Measurements from ENCODE around the gene SPDYE6. TPM values are rescaled to one million over a fixed set of nuclear protein-coding genes. Genes with fewer than 3 reads are reported as not detected.
"Not testable (repeated sequence)": the region's sequence is repeated elsewhere in the genome, so short reads cannot be mapped to it uniquely, and the experiment has no call there.

The SPDYE6 gene
- total RNA-seq, 1 experiment from 2014 or later: not detected

DNA sequence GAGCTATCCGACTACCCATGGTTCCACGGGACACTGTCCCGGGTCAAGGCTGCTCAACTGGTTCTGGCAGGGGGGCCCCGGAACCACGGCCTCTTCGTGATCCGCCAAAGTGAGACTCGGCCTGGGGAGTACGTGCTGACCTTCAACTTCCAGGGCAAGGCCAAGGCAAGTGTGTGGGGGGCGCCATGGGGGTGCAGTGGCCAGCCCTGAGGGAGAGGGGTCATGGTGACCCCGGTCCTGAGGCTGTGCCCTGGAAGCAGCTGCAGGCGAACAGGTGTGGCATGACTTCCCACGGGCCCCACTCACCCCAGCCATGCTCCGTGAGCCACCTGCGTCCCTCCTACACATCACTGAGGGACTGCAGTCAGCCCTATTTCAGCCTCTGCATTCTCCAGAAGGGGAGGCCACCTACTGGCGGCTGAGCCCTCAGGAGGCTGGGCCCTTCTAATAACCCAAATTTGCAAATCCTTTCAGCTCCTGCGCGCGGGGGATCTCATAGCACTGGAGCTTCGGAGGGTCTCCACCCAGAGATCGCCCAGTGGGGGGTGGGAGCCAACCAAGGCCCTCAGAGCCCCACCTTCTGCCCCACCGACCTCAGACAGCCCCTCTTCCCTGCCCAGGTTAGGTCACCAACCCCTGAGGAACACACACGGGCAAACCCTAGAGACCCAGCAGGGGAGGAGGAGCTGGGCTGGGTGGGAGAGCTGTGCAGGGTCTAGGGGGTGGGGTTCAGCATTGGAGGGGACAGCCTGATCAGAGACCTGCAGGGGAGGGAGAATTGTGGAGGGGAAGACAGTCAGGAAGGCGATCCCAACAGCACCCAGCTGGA is 38.8 kb downstream of the SPDYE6 start:
- no peak for DNase-seq (ENCODE audit: low read depth in 1 of 2, low spot score in 2 of 2)
- Histone ChIP-seq H3K4me1 (replicated peaks) (no peaks in the 10 kb centered on the region), H3K27ac (no peak overlapping the region), H3K4me3 (no peak overlapping the region), H3K27me3 (replicated peaks) (no peaks in the 10 kb centered on the region), H3K36me3 (peaks cover 89% of the 10 kb centered on the region), H3K9me3 (replicated peaks) (no peaks in the 10 kb centered on the region)

DNA sequence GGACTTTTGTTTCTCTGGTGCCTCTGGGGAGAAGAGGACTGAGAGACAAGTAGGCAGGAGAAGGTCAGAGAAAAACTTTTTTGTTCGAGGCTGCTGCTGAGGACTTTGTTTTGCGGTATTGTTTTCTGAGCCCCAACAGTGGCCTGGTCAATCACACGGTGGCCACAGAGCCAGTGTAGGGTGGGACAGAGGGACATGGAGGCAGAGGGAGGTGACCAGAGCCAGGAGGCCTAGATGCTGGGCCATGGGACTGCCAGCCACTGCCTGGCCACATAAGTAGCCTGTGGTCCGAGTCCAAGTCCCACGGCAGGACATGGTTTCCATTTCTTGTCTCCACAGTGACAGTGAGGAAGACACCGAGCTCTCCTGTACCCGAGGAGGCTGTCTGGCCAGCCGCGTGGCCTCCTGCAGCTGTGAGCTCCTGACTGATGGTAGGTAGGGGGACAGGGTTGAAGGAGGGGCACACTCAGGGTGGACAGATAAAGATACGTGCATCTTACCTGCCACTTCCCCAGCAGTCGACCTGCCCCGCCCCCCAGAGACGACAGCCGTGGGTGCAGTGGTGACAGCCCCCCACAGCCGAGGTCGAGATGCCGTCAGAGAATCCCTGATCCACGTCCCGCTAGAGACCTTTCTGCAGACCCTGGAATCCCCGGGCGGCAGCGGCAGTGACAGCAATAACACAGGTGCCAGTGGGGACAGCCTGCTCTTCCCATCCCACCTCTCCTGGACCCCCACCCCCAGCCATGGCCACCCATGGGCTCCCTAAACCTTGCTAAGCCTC is 42.1 kb downstream of the SPDYE6 start:
- Histone ChIP-seq H3K27ac (no peak overlapping the region), H3K4me1 (replicated peaks) (no peaks in the 10 kb centered on the region)

DNA sequence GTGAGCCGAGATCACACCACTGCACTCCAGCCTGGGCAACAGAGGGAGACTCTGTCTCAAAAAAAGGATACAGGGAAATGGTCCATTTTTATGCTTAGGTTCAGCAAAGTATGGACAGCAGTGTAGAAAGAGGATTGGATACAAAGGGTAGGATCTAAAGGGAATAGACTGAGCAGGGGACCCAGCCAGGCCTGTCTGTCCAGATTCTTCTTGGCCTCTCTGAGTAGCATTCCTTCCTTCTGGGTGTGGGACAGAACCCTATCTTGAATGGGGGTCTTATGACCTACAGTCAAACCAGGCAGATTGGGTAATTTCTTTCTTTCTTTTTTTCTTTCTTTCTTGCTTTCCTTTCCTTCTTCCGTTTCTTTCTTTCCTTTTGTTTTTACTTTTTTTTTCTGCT is 43.9 kb downstream of the SPDYE6 start:
- DNase-seq (ENCODE audit: low read depth in 1 of 2, low spot score in 2 of 2): no peak
- H3K27me3 ChIP-seq (replicated peaks): no peaks in the 10 kb centered on the region
- no peak overlapping the region for H3K4me3 ChIP-seq
- H3K9me3 ChIP-seq (replicated peaks): no peaks in the 10 kb centered on the region
- H3K4me1 ChIP-seq (replicated peaks): peaks cover 13% of the 10 kb centered on the region
- H3K27ac ChIP-seq: no peak overlapping the region
- H3K36me3 ChIP-seq: peaks cover 93% of the 10 kb centered on the region

More for the DNA sequence above, 42.1 kb downstream of the SPDYE6 start:
- no peak for DNase-seq (ENCODE audit: low read depth in 1 of 2, low spot score in 2 of 2)
- H3K36me3 ChIP-seq: peaks cover 95% of the 10 kb centered on the region
- no peaks in the 10 kb centered on the region for H3K9me3 ChIP-seq (replicated peaks)
- H3K4me3 ChIP-seq: no peak overlapping the region
- H3K27me3 ChIP-seq (replicated peaks): no peaks in the 10 kb centered on the region

DNA sequence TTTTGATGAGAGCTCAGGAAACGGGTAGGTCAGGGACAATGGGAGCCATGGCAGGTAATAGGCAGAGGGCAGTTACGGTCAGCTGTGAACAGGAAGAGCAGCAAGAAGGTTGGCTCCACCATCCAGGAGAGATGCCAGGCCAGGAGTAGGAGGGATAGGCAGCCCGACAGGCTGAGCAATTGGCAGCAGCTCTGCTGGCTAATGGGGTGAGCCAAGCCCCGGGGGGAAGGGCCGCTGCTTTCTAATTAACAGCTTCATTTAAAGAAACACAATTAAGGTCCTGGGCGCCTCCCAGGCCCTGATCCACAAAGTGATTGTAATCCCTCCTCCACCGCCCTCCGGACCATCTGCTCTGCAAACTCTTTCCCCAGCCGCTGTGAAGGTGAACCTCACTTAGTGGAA is 45.8 kb downstream of the SPDYE6 start:
- Histone ChIP-seq H3K9me3 (replicated peaks) (no peaks in the 10 kb centered on the region), H3K27ac (no peak overlapping the region), H3K27me3 (replicated peaks) (no peaks in the 10 kb centered on the region), H3K36me3 (peaks cover 86% of the 10 kb centered on the region), H3K4me3 (no peak overlapping the region), H3K4me1 (replicated peaks) (peaks cover 31% of the 10 kb centered on the region)
- no peak for DNase-seq (ENCODE audit: low read depth in 1 of 2, low spot score in 2 of 2)

DNA sequence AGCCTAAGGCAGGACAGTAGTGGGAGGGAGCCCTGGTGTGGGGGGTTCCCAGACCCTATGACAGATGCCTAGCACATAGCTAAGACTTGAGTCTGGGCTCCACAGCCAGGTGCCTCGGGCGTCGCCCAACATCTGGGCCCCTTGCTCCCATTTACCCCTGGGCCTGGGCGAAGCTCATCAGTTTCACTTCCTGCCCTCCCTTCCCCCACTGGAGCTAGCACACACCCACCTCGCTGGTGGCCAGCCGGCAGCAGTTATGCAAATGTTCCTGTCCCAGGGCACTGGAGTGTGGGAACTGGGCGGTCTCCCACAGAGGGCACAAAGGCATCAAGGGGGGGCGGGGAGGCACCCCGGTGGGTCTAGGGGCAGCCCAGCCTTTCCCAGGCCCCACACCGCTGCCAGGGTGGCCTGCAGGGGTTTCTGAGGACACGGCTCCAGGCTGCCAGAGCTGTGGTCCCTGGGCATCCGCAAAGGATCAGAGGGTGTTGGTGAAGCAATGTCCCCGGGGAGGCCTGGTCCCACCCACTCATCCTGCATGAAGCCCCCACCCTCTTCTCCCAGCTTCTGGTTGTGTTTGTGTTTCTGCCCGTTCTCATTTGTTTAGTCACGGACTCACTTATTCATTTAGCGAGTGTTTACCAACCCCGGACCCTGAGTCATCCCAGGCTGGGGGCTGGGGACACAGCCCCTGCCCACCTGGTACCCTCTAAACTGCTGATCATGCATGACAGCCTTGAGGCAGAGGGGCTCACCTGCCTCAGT is 49.1 kb downstream of the SPDYE6 start:
- H3K27me3 ChIP-seq (replicated peaks): no peaks in the 10 kb centered on the region
- peak overlapping the region; percentile 92 for H3K27ac ChIP-seq
- peak; percentile 100 for DNase-seq (ENCODE audit: low read depth in 1 of 2, low spot score in 2 of 2)

DNA sequence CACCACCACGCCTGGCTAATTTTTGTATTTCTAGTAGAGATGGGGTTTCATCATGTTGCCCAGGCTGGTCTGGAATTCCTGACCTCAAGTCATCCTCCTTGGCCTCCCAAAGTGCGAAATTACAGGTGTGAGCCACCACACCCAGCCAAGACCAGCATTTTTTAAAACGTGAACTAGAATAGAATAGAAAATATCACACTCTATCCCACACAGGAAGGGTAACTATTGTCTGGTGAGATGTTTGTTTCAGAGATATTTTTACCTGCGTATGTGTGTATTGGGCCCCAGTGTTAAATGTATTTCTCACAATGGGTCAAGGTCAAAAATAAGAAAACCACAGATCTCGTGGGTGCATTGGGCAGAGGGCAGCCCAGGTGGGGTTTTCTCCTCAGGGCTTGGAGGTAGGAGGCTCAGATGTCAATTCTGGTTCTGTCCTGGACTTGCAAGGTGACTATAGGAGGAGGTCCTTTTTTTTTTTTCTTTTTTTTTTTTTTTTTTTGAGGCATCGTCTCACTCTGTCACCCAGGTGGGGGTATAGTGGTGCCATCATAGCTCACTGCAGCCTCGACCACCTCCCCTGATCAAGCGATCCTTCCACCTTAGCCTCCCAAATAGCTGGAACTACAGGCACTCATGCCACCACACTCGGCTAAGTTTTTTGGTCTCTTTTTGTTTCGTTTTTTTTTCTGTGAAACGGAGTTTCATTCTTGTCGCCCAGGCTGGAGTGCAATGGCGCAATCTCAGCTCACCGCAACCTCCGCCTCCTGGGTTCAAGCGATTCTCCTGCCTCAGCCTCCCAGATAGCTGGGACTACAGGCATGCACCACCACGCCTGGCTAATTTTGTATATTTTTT is 50.6 kb downstream of the SPDYE6 start:
- Histone ChIP-seq H3K36me3 (peaks cover 63% of the 10 kb centered on the region), H3K27me3 (replicated peaks) (no peaks in the 10 kb centered on the region)

More for the DNA sequence above, 49.1 kb downstream of the SPDYE6 start:
- peaks cover 64% of the 10 kb centered on the region for H3K4me1 ChIP-seq (replicated peaks)
- peaks cover 68% of the 10 kb centered on the region for H3K36me3 ChIP-seq
- no peaks in the 10 kb centered on the region for H3K9me3 ChIP-seq (replicated peaks)
- H3K4me3 ChIP-seq: no peak overlapping the region

DNA sequence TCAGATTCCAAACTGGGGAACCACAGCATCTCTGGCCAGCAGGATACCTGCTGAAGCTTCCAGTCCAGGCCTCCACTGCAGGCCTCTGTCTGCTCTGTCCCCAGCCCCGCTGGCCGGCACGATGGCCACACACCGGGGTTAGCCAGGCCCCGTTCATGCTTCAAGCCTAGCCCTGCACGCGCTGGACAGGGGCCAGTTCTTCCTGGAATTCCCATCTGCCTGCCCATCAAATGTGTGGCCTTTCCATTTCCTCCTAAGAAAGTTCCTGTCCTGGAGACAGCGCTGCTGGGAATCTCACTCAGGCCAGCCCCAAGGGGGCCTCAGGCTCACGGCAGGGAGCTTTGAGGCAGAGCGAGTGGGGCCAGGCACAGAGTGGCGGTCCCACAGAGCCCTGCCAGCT is 51.6 kb downstream of the SPDYE6 start:
- Histone ChIP-seq H3K4me3 (no peak overlapping the region), H3K27me3 (replicated peaks) (no peaks in the 10 kb centered on the region), H3K4me1 (replicated peaks) (peaks cover 87% of the 10 kb centered on the region), H3K9me3 (replicated peaks) (no peaks in the 10 kb centered on the region), H3K27ac (peak overlapping the region; percentile 97), H3K36me3 (peaks cover 63% of the 10 kb centered on the region)
- peak; percentile 92 to 96 for DNase-seq (ENCODE audit: low read depth in 1 of 2, low spot score in 2 of 2)

More for the DNA sequence above, 50.6 kb downstream of the SPDYE6 start:
- Histone ChIP-seq H3K9me3 (replicated peaks) (no peaks in the 10 kb centered on the region), H3K4me3 (no peak overlapping the region), H3K4me1 (replicated peaks) (peaks cover 77% of the 10 kb centered on the region), H3K27ac (peak overlapping the region; percentile 97)
- no peak for DNase-seq (ENCODE audit: low read depth in 1 of 2, low spot score in 2 of 2)

DNA sequence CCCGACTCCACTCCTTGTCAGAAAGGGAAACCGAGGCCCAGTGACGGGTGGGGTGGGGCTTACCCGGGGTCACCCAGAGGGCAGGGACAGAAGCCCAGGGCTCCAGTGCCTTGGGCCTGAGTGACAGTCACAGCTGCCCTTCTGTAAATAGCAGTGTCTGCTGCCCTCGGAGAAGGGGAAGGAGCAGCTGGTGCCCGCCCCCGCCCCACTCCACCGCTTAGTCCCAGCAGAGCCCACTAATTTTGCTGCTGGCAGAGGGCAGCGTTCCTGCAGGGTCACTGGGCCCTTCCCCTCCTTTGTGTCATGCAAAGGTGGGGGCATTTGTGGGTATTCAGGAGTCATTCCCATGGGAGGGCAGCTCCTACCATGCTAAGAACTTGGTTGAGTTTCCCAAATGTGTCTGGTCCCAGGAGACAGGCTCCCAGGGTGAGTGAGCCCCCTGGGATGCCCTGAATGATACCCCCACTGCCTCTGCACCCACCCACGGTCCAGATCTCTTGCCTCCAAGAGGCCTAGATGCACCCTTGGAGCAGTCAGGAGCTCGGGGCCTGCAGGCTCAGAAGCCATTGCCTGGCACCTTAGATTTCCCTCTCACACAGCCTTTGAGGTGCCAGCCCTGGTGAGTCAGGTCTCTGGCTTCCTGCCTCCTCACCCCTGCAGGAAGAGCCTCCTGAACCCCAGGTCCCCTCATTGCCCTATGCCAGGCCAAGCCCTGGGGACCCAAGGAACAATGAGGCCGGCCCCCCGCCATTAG is 52.4 kb downstream of the SPDYE6 start:
- peak overlapping the region; percentile 97 for H3K27ac ChIP-seq
- H3K36me3 ChIP-seq: peaks cover 59% of the 10 kb centered on the region
- peak; percentile 72 to 83 for DNase-seq (ENCODE audit: low read depth in 1 of 2, low spot score in 2 of 2)
- no peaks in the 10 kb centered on the region for H3K27me3 ChIP-seq (replicated peaks)
- H3K4me3 ChIP-seq: no peak overlapping the region
- no peaks in the 10 kb centered on the region for H3K9me3 ChIP-seq (replicated peaks)
- H3K4me1 ChIP-seq (replicated peaks): peaks cover 89% of the 10 kb centered on the region

DNA sequence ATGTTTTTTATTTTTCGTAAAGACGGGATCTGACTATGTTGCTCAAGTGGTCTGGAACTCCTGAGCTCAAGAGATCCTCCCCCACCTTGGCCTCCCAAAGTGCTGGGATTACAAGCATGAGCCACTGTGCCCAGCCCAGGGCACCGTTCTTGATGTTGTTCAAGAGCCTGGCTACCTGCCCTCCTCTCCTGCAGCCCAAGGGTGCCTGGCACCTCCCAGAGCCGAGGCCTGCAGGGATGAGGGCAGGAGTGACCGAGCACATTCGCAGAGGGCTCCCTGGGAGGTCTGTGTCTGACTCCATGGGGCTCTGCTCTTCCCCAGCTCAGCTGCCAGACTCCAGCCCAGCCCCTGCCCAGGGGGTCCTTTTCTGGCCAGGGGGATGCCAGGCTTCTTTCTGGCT is 54.2 kb downstream of the SPDYE6 start:
- peaks cover 61% of the 10 kb centered on the region for H3K36me3 ChIP-seq
- peak; percentile 98 to 99 for DNase-seq (ENCODE audit: low read depth in 1 of 2, low spot score in 2 of 2)
- peaks cover 90% of the 10 kb centered on the region for H3K4me1 ChIP-seq (replicated peaks)
- H3K4me3 ChIP-seq: no peak overlapping the region
- H3K27ac ChIP-seq: peak overlapping the region; percentile 97
- no peaks in the 10 kb centered on the region for H3K9me3 ChIP-seq (replicated peaks)
- no peaks in the 10 kb centered on the region for H3K27me3 ChIP-seq (replicated peaks)

DNA sequence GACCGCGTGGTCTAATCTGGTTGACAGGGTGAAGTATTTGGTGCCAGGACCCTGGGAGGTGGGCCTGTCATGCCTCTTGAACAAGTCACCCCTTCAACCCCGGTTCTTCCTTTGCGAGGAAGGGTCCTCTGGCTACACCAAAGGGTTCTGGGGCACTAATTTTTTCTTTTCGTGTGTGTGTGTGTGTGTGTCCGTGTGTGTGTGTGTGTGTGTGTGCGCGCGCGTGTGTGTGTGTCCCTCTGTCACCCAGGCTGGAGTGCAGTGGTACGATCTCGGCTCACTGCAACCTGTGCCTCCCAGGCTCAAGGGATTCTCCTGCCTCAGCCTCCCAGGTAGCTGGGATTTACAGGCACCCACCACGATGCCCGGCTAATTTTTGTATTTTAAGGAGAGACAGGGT is 54.9 kb downstream of the SPDYE6 start:
- not testable (repeated sequence) for H3K27me3 ChIP-seq (replicated peaks); DNase-seq (ENCODE audit: low read depth in 1 of 2, low spot score in 2 of 2); H3K9me3 ChIP-seq (replicated peaks); H3K4me3 ChIP-seq
- H3K4me1 ChIP-seq (replicated peaks): peaks cover 85% of the 10 kb centered on the region
- H3K36me3 ChIP-seq: peaks cover 62% of the 10 kb centered on the region
- H3K27ac ChIP-seq: peak overlapping the region; percentile 97

DNA sequence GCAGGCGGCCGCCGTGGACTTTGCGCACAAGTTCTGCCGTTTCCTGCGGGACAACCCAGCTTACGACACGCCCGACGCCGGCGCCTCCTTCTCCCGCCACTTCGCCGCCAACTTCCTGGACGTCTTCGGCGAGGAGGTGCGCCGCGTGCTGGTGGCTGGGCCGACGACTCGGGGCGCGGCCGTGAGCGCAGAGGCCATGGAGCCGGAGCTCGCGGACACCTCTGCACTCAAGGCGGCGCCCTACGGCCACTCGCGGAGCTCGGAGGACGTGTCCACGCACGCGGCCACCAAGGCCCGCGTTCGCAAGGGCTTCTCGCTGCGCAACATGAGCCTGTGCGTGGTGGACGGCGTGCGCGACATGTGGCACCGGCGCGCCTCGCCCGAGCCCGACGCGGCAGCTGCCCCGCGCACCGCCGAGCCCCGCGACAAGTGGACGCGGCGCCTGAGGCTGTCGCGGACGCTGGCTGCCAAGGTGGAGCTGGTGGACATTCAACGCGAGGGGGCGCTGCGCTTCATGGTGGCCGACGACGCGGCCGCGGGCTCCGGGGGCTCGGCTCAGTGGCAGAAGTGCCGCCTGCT is 55.5 kb downstream of the SPDYE6 start:
- H3K4me1 ChIP-seq (replicated peaks): peaks cover 80% of the 10 kb centered on the region
- H3K27me3 ChIP-seq (replicated peaks): no peaks in the 10 kb centered on the region
- peaks cover 64% of the 10 kb centered on the region for H3K36me3 ChIP-seq
- peak overlapping the region; percentile 97 for H3K27ac ChIP-seq
- no peak overlapping the region for H3K4me3 ChIP-seq
- no peak for DNase-seq (ENCODE audit: low read depth in 1 of 2, low spot score in 2 of 2)
- H3K9me3 ChIP-seq (replicated peaks): no peaks in the 10 kb centered on the region

Measured in SJSA1 (cell line).